AG04449 (cell line): ENCODE data around the gene PRKD3.

Experiments used
- CTCF ChIA-PET: fragments of 350-600 bp; formaldehyde crosslinking; extraction: SDS; loops from one replicate; lab custom pipeline; 2021; ENCODE audit warnings: antibody characterized with exemption; lab: Yijun Ruan, JAX
- POLR2A ChIA-PET: fragments of 400-600, 350-600 bp; formaldehyde crosslinking; extraction: SDS; loops from one replicate; lab custom pipeline; 2020; ENCODE audit warnings: antibody characterized with exemption, inconsistent platforms; lab: Yijun Ruan, JAX
- DNase-seq: peaks from one replicate; pipeline ENCODE4 v3.0.0-alpha.2; 2010; ENCODE audit warnings: low read depth, low spot score
- H3K4me3 ChIP-seq: 2 replicates; pipeline ENCODE4 v1.5.1; 2011; ENCODE audit warnings: low read depth, mild to moderate bottlenecking, control low read depth, low read length
- CTCF ChIP-seq: IDR thresholded peaks from one replicate; pipeline ENCODE4 v1.5.1; 2011; ENCODE audit warnings: mild to moderate bottlenecking, moderate library complexity, low read length, control low read depth, inconsistent platforms; ENCODE audit not compliant: insufficient read depth; ENCODE audit errors: missing control alignments

PRKD3 gene

GRCh38 chr2:37365669-37366068, 41.0 kb upstream of the PRKD3 start:
- H3K4me3 ChIP-seq: no peak overlapping the region
- DNase-seq: no peak
- ChIA-PET POLR2A (no interaction called here), CTCF (no interaction called here)
- TF ChIP-seq CTCF: no peak

GRCh38 chr2:37364351-37364750, 39.7 kb upstream of the PRKD3 start:
- ChIA-PET POLR2A (no interaction called here), CTCF (interaction anchor here (1.2 kb wide), 1 partner anchor 527 kb away, joined by 3 read pairs; no protein-coding TSS in a partner anchor)

DNA sequence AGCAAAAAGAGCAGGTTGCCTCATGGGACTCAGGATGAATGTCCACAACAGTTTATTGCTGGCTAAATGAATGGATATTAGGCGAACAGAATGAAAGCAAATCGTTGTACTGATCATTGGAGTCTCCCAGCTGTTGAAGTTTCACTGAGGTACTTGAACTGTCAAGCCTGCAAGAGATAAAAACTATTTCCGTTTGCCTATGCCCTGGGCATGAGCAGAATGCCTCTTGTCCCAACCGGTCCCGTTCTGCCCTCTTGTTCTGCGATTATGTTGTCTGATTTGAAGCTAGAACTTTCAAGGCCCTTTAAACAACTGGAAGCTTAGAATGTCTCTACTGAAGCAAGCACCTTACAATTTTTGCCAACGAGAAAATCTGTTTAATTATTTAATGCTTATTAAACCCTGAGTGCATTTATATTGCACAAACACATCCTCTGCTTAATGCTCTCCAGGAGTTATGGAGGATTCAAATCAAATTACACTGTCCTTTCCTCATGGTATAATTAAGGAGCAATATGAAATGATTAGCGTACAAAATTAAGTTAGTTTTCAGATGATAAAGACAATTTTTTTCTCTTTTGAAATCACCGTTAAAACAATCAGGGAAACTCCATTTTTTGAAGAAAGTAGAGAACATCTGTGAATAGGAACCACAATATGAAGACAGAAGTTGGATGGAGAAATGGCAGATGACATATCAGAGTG, 37.5 kb upstream of the PRKD3 start:
- DNase-seq: no peak
- H3K4me3 ChIP-seq: no peak overlapping the region
- ChIA-PET POLR2A (no interaction called here), CTCF (no interaction called here)
- TF ChIP-seq CTCF: no peak

More at GRCh38 chr2:37364351-37364750, 39.7 kb upstream of the PRKD3 start:
- no peak for TF ChIP-seq CTCF
- H3K4me3 ChIP-seq: no peak overlapping the region
- DNase-seq: no peak

DNA sequence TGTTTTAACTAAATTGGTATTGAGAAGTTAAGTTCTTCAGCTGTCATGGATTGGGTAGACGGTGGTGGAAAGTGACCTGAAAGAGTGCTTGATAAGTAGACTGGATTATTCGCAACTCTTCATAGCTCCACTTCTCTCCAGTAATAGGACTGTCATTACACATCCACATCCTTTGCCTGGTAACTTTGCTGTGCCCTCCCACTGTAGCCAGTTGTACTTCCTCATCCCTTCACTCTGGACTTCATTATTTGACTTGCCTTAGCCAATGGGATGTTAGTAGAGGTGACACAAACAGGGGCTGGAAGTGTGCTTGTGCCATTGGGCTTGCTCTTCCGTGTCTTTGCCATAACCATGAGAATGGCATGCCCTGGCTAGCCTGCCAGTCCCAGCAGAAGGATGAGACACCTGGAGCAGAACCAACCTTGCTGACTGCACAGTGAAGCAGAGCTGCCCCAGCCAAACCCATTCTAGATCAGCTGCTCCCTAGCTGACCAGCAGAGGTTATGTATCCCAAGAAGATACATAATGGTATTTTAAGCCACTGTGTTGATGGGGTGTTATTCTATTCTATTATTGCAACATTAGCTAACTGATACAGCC, 36.7 kb upstream of the PRKD3 start:
- TF ChIP-seq CTCF: no peak
- CTCF ChIA-PET: no interaction called here
- DNase-seq: no peak
- POLR2A ChIA-PET: no interaction called here
- no peak overlapping the region for H3K4me3 ChIP-seq

DNA sequence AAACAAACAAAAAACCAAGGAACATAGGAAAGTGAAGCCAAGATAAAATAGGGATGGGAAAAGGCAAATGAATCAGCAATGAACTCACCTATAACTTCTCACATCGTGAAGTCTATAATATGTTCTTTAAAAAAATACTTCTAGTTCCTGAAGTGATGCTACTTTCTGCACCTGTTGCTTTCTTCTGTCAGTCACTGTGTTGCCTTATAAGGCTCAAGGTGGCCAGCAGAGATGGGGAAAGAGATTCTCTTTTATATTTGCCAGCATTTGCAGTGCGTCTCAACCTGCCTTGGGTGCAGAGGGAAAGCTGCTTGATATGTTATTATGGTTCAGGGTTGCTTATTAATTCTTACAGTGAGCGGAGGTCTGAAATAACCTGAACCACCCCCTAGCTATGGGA, 33.8 kb upstream of the PRKD3 start:
- ChIA-PET POLR2A (no interaction called here), CTCF (interaction anchor here (0.8 to 1.7 kb wide), 3 partner anchors 9 to 15 kb away, joined by 3 to 5 read pairs (median 3); no protein-coding TSS in a partner anchor)
- no peak for TF ChIP-seq CTCF
- no peak overlapping the region for H3K4me3 ChIP-seq
- DNase-seq: no peak

GRCh38 chr2:37357530-37357929, 32.9 kb upstream of the PRKD3 start:
- no peak for TF ChIP-seq CTCF
- ChIA-PET POLR2A (interaction anchor here (0.7 kb wide), 1 partner anchor 217 kb away, joined by 3 read pairs; no protein-coding TSS in a partner anchor), CTCF (interaction anchor here (1.2 to 1.7 kb wide), 2 partner anchors 8 to 38 kb away, joined by 3 to 5 read pairs; no protein-coding TSS in a partner anchor)
- DNase-seq: no peak
- no peak overlapping the region for H3K4me3 ChIP-seq
